Muscle layer of duodenum (tissue), 2 donors: ENCODE data around the gene PIAS1.
A peak's percentile ranks its signal among the peaks of the same experiment; 100 is the strongest.
"Not testable (repeated sequence)": the region's sequence is repeated elsewhere in the genome, so short reads cannot be mapped to it uniquely, and the experiment has no call there.

ENCODE experiments used
- H3K27ac ChIP-seq: one replicate; pipeline ENCODE4 v1.7.0; 2013; ENCODE audit warnings: mild to moderate bottlenecking, low read length
- H3K27me3 ChIP-seq: one replicate; pipeline ENCODE4 v1.7.0; 2013; ENCODE audit warnings: low read depth, mild to moderate bottlenecking, control low read depth, low read length
- H3K36me3 ChIP-seq, 2 donors: one replicate each; pipeline ENCODE4 v1.7.0; 2013; ENCODE audit warnings: low read length in 2 of 2, control low read depth in 1 of 2, mild to moderate bottlenecking in 1 of 2; ENCODE audit not compliant: insufficient read depth in 2 of 2, control insufficient read depth in 1 of 2
- H3K4me1 ChIP-seq, 2 donors: one replicate each; pipeline ENCODE4 v1.7.0; 2013; ENCODE audit warnings: low read length in 2 of 2, mild to moderate bottlenecking in 2 of 2, control low read depth in 1 of 2, moderate library complexity in 1 of 2; ENCODE audit not compliant: insufficient read depth in 2 of 2, control insufficient read depth in 1 of 2
- H3K4me3 ChIP-seq, 2 donors: one replicate each; pipeline ENCODE4 v1.7.0; 2013; ENCODE audit warnings: low read length in 2 of 2, low read depth in 1 of 2, mild to moderate bottlenecking in 1 of 2
- H3K9me3 ChIP-seq, 2 donors: one replicate each; pipeline ENCODE4 v1.7.0; 2013; ENCODE audit warnings: low read length in 2 of 2, control low read depth in 1 of 2, mild to moderate bottlenecking in 1 of 2; ENCODE audit not compliant: control insufficient read depth in 1 of 2
- donor health status: healthy.

Gene PIAS1

GRCh38 chr15:68154923-68155559, 100.9 kb downstream of the PIAS1 start:
- Histone ChIP-seq H3K9me3 (no peaks in the 10 kb centered on the region), H3K27ac (no peak overlapping the region), H3K36me3 (peaks cover 0 to 4% of the 10 kb centered on the region in 2 donors), H3K27me3 (no peaks in the 10 kb centered on the region), H3K4me3 (no peak overlapping the region), H3K4me1 (peaks cover 0 to 13% of the 10 kb centered on the region in 2 donors)

- Histone ChIP-seq H3K27me3 (no peaks in the 10 kb centered on the region), H3K9me3 (no peaks in the 10 kb centered on the region), H3K36me3 (peaks cover 3 to 8% of the 10 kb centered on the region in 2 donors), H3K27ac (no peak overlapping the region), H3K4me1 (peaks cover 0 to 13% of the 10 kb centered on the region in 2 donors), H3K4me3 (no peak overlapping the region)
Observed at GRCh38 chr15:68157074-68157473, 103.0 kb downstream of the PIAS1 start.

GRCh38 chr15:68158046-68158628, 104.0 kb downstream of the PIAS1 start:
- H3K27ac ChIP-seq: peak overlapping the region; percentile 45
- no peaks in the 10 kb centered on the region for H3K27me3 ChIP-seq
- peaks cover 0 to 13% of the 10 kb centered on the region in 2 donors for H3K4me1 ChIP-seq
- H3K9me3 ChIP-seq: no peaks in the 10 kb centered on the region
- no peak overlapping the region for H3K4me3 ChIP-seq
- peaks cover 8 to 13% of the 10 kb centered on the region in 2 donors for H3K36me3 ChIP-seq

- Histone ChIP-seq H3K4me1 (peaks cover 0 to 4% of the 10 kb centered on the region in 2 donors), H3K36me3 (peaks cover 5 to 16% of the 10 kb centered on the region in 2 donors), H3K27me3 (no peaks in the 10 kb centered on the region), H3K9me3 (no peaks in the 10 kb centered on the region), H3K27ac (no peak overlapping the region), H3K4me3 (no peak overlapping the region)
Observed at GRCh38 chr15:68163191-68163590, 109.1 kb downstream of the PIAS1 start.

GRCh38 chr15:68166847-68167246, 112.7 kb downstream of the PIAS1 start:
- Histone ChIP-seq H3K4me1 (no peaks in the 10 kb centered on the region), H3K27ac (no peak overlapping the region), H3K4me3 (no peak overlapping the region), H3K9me3 (no peaks in the 10 kb centered on the region), H3K36me3 (peaks cover 8 to 21% of the 10 kb centered on the region in 2 donors), H3K27me3 (no peaks in the 10 kb centered on the region)

- not testable (repeated sequence) for H3K4me1 ChIP-seq, H3K4me3 ChIP-seq, H3K27me3 ChIP-seq, H3K27ac ChIP-seq, H3K9me3 ChIP-seq
- peaks cover 21 to 30% of the 10 kb centered on the region in 2 donors for H3K36me3 ChIP-seq
Observed at GRCh38 chr15:68172037-68172436, 117.9 kb downstream of the PIAS1 start.

- no peak overlapping the region for H3K27ac ChIP-seq
- peaks cover 0 to 4% of the 10 kb centered on the region in 2 donors for H3K4me1 ChIP-seq
- no peak overlapping the region for H3K4me3 ChIP-seq
- H3K9me3 ChIP-seq: no peaks in the 10 kb centered on the region
- H3K36me3 ChIP-seq: peaks cover 25 to 36% of the 10 kb centered on the region in 2 donors
- no peaks in the 10 kb centered on the region for H3K27me3 ChIP-seq
Observed at GRCh38 chr15:68173119-68173518, 119.0 kb downstream of the PIAS1 start.

GRCh38 chr15:68175526-68175925, 121.4 kb downstream of the PIAS1 start:
- Histone ChIP-seq H3K27ac (no peak overlapping the region), H3K36me3 (peaks cover 19 to 31% of the 10 kb centered on the region in 2 donors), H3K4me1 (peaks cover 0 to 4% of the 10 kb centered on the region in 2 donors), H3K27me3 (no peaks in the 10 kb centered on the region), H3K9me3 (no peaks in the 10 kb centered on the region), H3K4me3 (no peak overlapping the region)

- Histone ChIP-seq H3K4me1 (peaks cover 0 to 4% of the 10 kb centered on the region in 2 donors), H3K4me3 (no peak overlapping the region), H3K27me3 (no peaks in the 10 kb centered on the region), H3K36me3 (peaks cover 27 to 39% of the 10 kb centered on the region in 2 donors), H3K27ac (no peak overlapping the region), H3K9me3 (no peaks in the 10 kb centered on the region)
Observed at GRCh38 chr15:68176601-68177000, 122.5 kb downstream of the PIAS1 start.

- H3K4me1 ChIP-seq: peaks cover 0 to 4% of the 10 kb centered on the region in 2 donors
- no peaks in the 10 kb centered on the region for H3K9me3 ChIP-seq
- peaks cover 32 to 38% of the 10 kb centered on the region in 2 donors for H3K36me3 ChIP-seq
- peak overlapping the region; percentile 55 for H3K27ac ChIP-seq
- no peaks in the 10 kb centered on the region for H3K27me3 ChIP-seq
- no peak overlapping the region for H3K4me3 ChIP-seq
Observed at GRCh38 chr15:68177742-68178141, 123.6 kb downstream of the PIAS1 start.

GRCh38 chr15:68183616-68184315, 129.7 kb downstream of the PIAS1 start:
- H3K9me3 ChIP-seq: no peaks in the 10 kb centered on the region
- peaks cover 14 to 17% of the 10 kb centered on the region in 2 donors for H3K4me1 ChIP-seq
- H3K27me3 ChIP-seq: no peaks in the 10 kb centered on the region
- peaks cover 27 to 40% of the 10 kb centered on the region in 2 donors for H3K36me3 ChIP-seq
- H3K27ac ChIP-seq: no peak overlapping the region
- no peak overlapping the region for H3K4me3 ChIP-seq
